ENCODE data around the gene PRSS53.
"Not testable (repeated sequence)": the region's sequence is repeated elsewhere in the genome, so short reads cannot be mapped to it uniquely, and the experiment has no call there.

PRSS53 gene

GRCh38 chr16:31117384-31118222, 28.9 kb upstream of the PRSS53 start, which contains the start of gene KAT8:
KAT8 (plus strand) TSS chr16:31117664; CDS start chr16:31117682, 18 bp downstream.
- peak; percentile 98 for DNase-seq

- no peak for DNase-seq
Measured at GRCh38 chr16:31114468-31114867, 25.7 kb upstream of the PRSS53 start.

GRCh38 chr16:31113121-31114120, 24.7 kb upstream of the PRSS53 start:
- no peak for DNase-seq

- no peak for DNase-seq
Measured at GRCh38 chr16:31112711-31113110, 24.0 kb upstream of the PRSS53 start.

- no peak for DNase-seq
Measured at GRCh38 chr16:31111881-31112466, 23.2 kb upstream of the PRSS53 start.

GRCh38 chr16:31110106-31111034, 21.6 kb upstream of the PRSS53 start:
- DNase-seq = no peak

- DNase-seq = no peak
Measured at GRCh38 chr16:31109622-31110021, 20.9 kb upstream of the PRSS53 start.

- DNase-seq = no peak
Measured at GRCh38 chr16:31108794-31109558, 20.2 kb upstream of the PRSS53 start.

GRCh38 chr16:31108035-31108793, 19.5 kb upstream of the PRSS53 start, which contains the start of gene BCKDK:
BCKDK (plus strand) TSS chr16:31108386; CDS start chr16:31109224, 838 bp downstream.
- DNase-seq = peak; percentile 77

- no peak for DNase-seq
Measured at GRCh38 chr16:31107465-31107867, 18.7 kb upstream of the PRSS53 start.

- DNase-seq = no peak
Measured at GRCh38 chr16:31106509-31107464, 18.0 kb upstream of the PRSS53 start.

- DNase-seq = peak; percentile 80
Measured at GRCh38 chr16:31105677-31106213, 17.0 kb upstream of the PRSS53 start.

GRCh38 chr16:31100876-31101641, 12.3 kb upstream of the PRSS53 start:
- DNase-seq = not testable (repeated sequence)

- no peak for DNase-seq
Measured at GRCh38 chr16:31099860-31100638, 11.3 kb upstream of the PRSS53 start.

- peak; percentile 86 for DNase-seq
Measured at GRCh38 chr16:31094424-31095120, 5.8 kb upstream of the PRSS53 start, which contains the start of gene VKORC1. VKORC1 (minus strand) TSS chr16:31094797; CDS start chr16:31094729, 68 bp downstream.

GRCh38 chr16:31094088-31094423, 5.3 kb upstream of the PRSS53 start:
- no peak for DNase-seq

Measured in activated naive CD4-positive, alpha-beta T cell treated with anti-CD3 and anti-CD28 coated beads, Interleukin-2, amount 50 U/mL, for 16 hours (primary cell).